Adrenal gland (tissue), 12 donors: ENCODE data around the gene PTMA. TPM values are rescaled to one million over a fixed set of nuclear protein-coding genes. Genes with fewer than 3 reads are reported as not detected.

Source experiments
- DNase-seq, 7 donors: peaks; one replicate each; pipeline ENCODE4 v3.0.0-alpha.2; 2019 to 2020
- H3K27ac ChIP-seq, 5 donors: fragments of 200-600 bp; sonication (generic) in 4 of 5; 1 replicate in 3 of 5; 2 replicates in 2 of 5; pipeline versions ENCODE4 v1.5.1 to v1.8.0; 2016 to 2020; ENCODE audit warnings: mild to moderate bottlenecking in 1 of 5
- H3K27me3 ChIP-seq: fragments of 200-600 bp; 2 replicates; pipeline ENCODE4 v1.8.0; 2021
- H3K36me3 ChIP-seq, 2 donors: fragments of 200-600 bp; replicated peaks in 1 of 2; 1 replicate in 1 of 2; 2 replicates in 1 of 2; pipeline versions ENCODE4 v1.5.1 to v1.8.0; 2018 to 2022
- H3K4me1 ChIP-seq, 2 donors: fragments of 200-600 bp; replicated peaks in 1 of 2; 1 replicate in 1 of 2; 2 replicates in 1 of 2; pipeline versions ENCODE4 v1.5.1 to v1.8.0; 2018 to 2021
- H3K4me3 ChIP-seq, 4 donors: fragments of 200-600 bp; sonication (generic) in 3 of 4; one replicate each; pipeline ENCODE4 v1.5.1; 2016 to 2018
- H3K9me3 ChIP-seq, 3 donors: fragments of 200-600 bp; sonication (generic) in 1 of 3; replicated peaks in 1 of 3; 1 replicate in 2 of 3; 2 replicates in 1 of 3; pipeline versions ENCODE4 v1.5.1 to v1.8.0; 2016 to 2021
- CTCF ChIP-seq, 6 experiments: fragments of 450-650 bp in 4 of 6; fragments of 200-600 bp in 2 of 6; sonication (generic) in 1 of 6; IDR thresholded peaks; 1 replicate in 5 of 6; 2 replicates in 1 of 6; pipeline versions ENCODE4 v1.5.1 to v1.8.0; 2016 to 2021; ENCODE audit warnings: antibody characterized with exemption in 6 of 6, mild to moderate bottlenecking in 2 of 6, moderate library complexity in 1 of 6
- POLR2A ChIP-seq, 2 donors: fragments of 450-650 bp; IDR thresholded peaks; one replicate each; pipeline ENCODE4 v1.6.1; 2017; ENCODE audit warnings: antibody characterized with exemption in 2 of 2, mild to moderate bottlenecking in 2 of 2, moderate library complexity in 1 of 2
- WGBS, 4 donors: extraction: QIAGEN DNeasy Blood & Tissue Kit in 2 of 4; methylation state at CpG; one replicate each; pipeline versions ENCODE4 v1.1.5 to v1.1.7; 2013 to 2017; 5-methylcytosine and 5-hydroxymethylcytosine counted together
- intact Hi-C, 2 donors: fragments of 100-400 bp; cut with DNase I; formaldehyde crosslinking; loops; one replicate each; pipeline versions ENCODE4 v1.14.1 to v1.15.0; 2022 to 2023
- polyA plus RNA-seq, 3 donors: library from polyadenylated mRNA; stranded (reverse); fragments of 200-250 nt in 2 of 3; fragments of 350-450 nt in 1 of 3; fragmentation: Illumina TruSeq in 1 of 3; extraction: RNeasy Lipid Tissue Mini Kit (QIAGEN cat#74804) in 1 of 3; gene quantifications; one replicate each; pipeline ENCODE4 v1.2.3, GENCODE V29; 2013 to 2014
- total RNA-seq, 9 donors: library from RNA; depleted of rRNA in 4 of 9; stranded (reverse); fragments of >200 nt in 4 of 9; fragments of 120-200 nt in 1 of 9; fragmentation: NEBNext Ultra II Directional in 1 of 9; extraction: Animal tissue kit (Norgen Biotek cat#: 25700) in 1 of 9; gene quantifications; one replicate each; pipeline versions ENCODE4 v1.1.0 to v1.2.4, GENCODE V29; 2013 to 2023
- donor health status: healthy with polysubstance abuse.
- donor health status: Bipolar disorder and iron deficiency.
- donor health status: DM: yes; HTN: yes; CAD: no.
- donor health status: DM: no; HTN: no; CAD: no.
- donor health status: DM: no; HTN: no; CAD: no.
- donor health status: DM: yes; HTN: yes; CAD: no.

Gene PTMA
- total and polyA plus RNA-seq, 12 donors: 346 to 1,198 (median 504) TPM

GRCh38 chr2:231682603-231683291, 25.6 kb upstream of the PTMA start:
- H3K27ac ChIP-seq: no peak overlapping the region
- DNase-seq: no peak
- no peaks in the 10 kb centered on the region for H3K27me3 ChIP-seq
- intact Hi-C loops: no loop called here
- peaks cover 0 to 13% of the 10 kb centered on the region in 2 donors for H3K4me1 ChIP-seq
- TF ChIP-seq CTCF (IDR thresholded peaks at IDR 0.05) (no peak), POLR2A (IDR thresholded peaks at IDR 0.05) (no peak)
- 88 to 97% (median 89%) methylated on average over 9 to 11 of the region's 11 CpGs for WGBS, 4 donors
- H3K36me3 ChIP-seq: no peaks in the 10 kb centered on the region
- H3K9me3 ChIP-seq: no peaks in the 10 kb centered on the region
- no peak overlapping the region for H3K4me3 ChIP-seq

GRCh38 chr2:231683292-231684235, 24.8 kb upstream of the PTMA start:
- no peaks in the 10 kb centered on the region for H3K36me3 ChIP-seq
- TF ChIP-seq POLR2A (IDR thresholded peaks at IDR 0.05) (no peak), CTCF (IDR thresholded peaks at IDR 0.05) (no peak)

GRCh38 chr2:231684314-231685223, 23.8 kb upstream of the PTMA start:
- H3K27ac ChIP-seq: no peak overlapping the region
- DNase-seq: no peak
- peaks cover 13 to 17% of the 10 kb centered on the region in 2 donors for H3K4me1 ChIP-seq
- TF ChIP-seq POLR2A (IDR thresholded peaks at IDR 0.05): no peak
- TF ChIP-seq CTCF (IDR thresholded peaks at IDR 0.05): no peak
- H3K36me3 ChIP-seq: no peaks in the 10 kb centered on the region
- whole genome bisulfite sequencing, 4 donors: 74 to 80% (median 80%) methylated on average over 10 to 22 of the region's 22 CpGs
- no peaks in the 10 kb centered on the region for H3K9me3 ChIP-seq
- no peaks in the 10 kb centered on the region for H3K27me3 ChIP-seq
- H3K4me3 ChIP-seq: no peak overlapping the region
- intact Hi-C loops: no loop called here

More at GRCh38 chr2:231683292-231684235, 24.8 kb upstream of the PTMA start:
- no peaks in the 10 kb centered on the region for H3K27me3 ChIP-seq
- no peak overlapping the region for H3K27ac ChIP-seq
- no peak for DNase-seq
- H3K4me1 ChIP-seq: peaks cover 4 to 13% of the 10 kb centered on the region in 2 donors
- 87 to 100% (median 91%) methylated on average over 2 to 8 of the region's 8 CpGs for WGBS, 4 donors
- intact Hi-C loops: no loop called here
- no peak overlapping the region for H3K4me3 ChIP-seq
- no peaks in the 10 kb centered on the region for H3K9me3 ChIP-seq
